Mammary epithelial cell (primary cell): ENCODE results near the gene SHMT1.

ENCODE experiments used
- CTCF ChIP-seq, 2 donors: IDR thresholded peaks in 1 of 2; conservative IDR thresholded peaks in 1 of 2; 2 replicates each; pipeline ENCODE4 v1.5.1; 2011 to 2012; ENCODE audit warnings: inconsistent platforms in 2 of 2, low read length in 2 of 2, mild to moderate bottlenecking in 2 of 2, control low read depth in 1 of 2, low read depth in 1 of 2; ENCODE audit not compliant: insufficient read depth in 1 of 2; ENCODE audit errors: extremely low read depth in 1 of 2
- EZH2 ChIP-seq: IDR thresholded peaks from 2 replicates; pipeline ENCODE4 v1.6.1; 2012; ENCODE audit warnings: low read length, inconsistent platforms, borderline replicate concordance

GRCh38 chr17:18356624-18357023, 6.7 kb downstream of the SHMT1 start:
- TF ChIP-seq CTCF (conservative IDR thresholded peaks at IDR 0.05 in 1 of 2, IDR thresholded peaks at IDR 0.05 in 1 of 2; ENCODE audit: extremely low read depth in 1 of 2, insufficient read depth in 1 of 2, low read depth in 1 of 2, low read length in 2 of 2) (no peak), EZH2 (no peak)
